GM19328 (cell line): ENCODE measurements around the gene MVP.

Source experiments
- ATAC-seq: cut with Tn5 transposase; IDR thresholded peaks from one replicate; pipeline ENCODE4 v1.9.1; 2021; ENCODE audit warnings: mild to moderate bottlenecking, moderate library complexity; ENCODE audit not compliant: unreplicated experiment

Gene MVP

GRCh38 chr16:29804020-29804419 lies 16.2 kb upstream of the MVP start:
- ATAC-seq = no peak

GRCh38 chr16:29804455-29805231 lies 15.6 kb upstream of the MVP start:
- ATAC-seq = no peak

GRCh38 chr16:29805232-29806098 lies 14.8 kb upstream of the MVP start:
- ATAC-seq = peak; percentile 52

- no peak for ATAC-seq
These were observed 14.1 kb upstream of the MVP start, which contains the start of gene MAZ for GRCh38 chr16:29806099-29806579. Gene MAZ, plus strand, starts transcription at chr16:29806529. Its CDS starts 173 bp downstream, at chr16:29806702.

- ATAC-seq = no peak
These were observed 13.4 kb upstream of the MVP start for GRCh38 chr16:29806641-29807425.

GRCh38 chr16:29807426-29808218 lies 12.6 kb upstream of the MVP start:
- no peak for ATAC-seq

- ATAC-seq = no peak
These were observed 11.9 kb upstream of the MVP start for GRCh38 chr16:29808219-29808900.

- ATAC-seq = no peak
These were observed 11.1 kb upstream of the MVP start for GRCh38 chr16:29809031-29809747.

- no peak for ATAC-seq
These were observed 10.2 kb upstream of the MVP start for GRCh38 chr16:29809850-29810698.

- ATAC-seq = no peak
These were observed 9.5 kb upstream of the MVP start for GRCh38 chr16:29810699-29811169.

- no peak for ATAC-seq
These were observed 8.9 kb upstream of the MVP start for GRCh38 chr16:29811170-29811895.

GRCh38 chr16:29811896-29812665 lies 8.2 kb upstream of the MVP start, which contains the start of gene PRRT2:
Gene PRRT2, plus strand, starts transcription at chr16:29812193. Its CDS starts 862 bp downstream, at chr16:29813055.
- ATAC-seq = no peak

GRCh38 chr16:29812754-29813643 lies 7.3 kb upstream of the MVP start:
- ATAC-seq = no peak

GRCh38 chr16:29813644-29814562 lies 6.4 kb upstream of the MVP start:
- ATAC-seq = no peak
